ENCODE results near the gene GBF1. TPM values are rescaled to one million over a fixed set of nuclear protein-coding genes. Genes with fewer than 3 reads are reported as not detected.

GBF1 gene
- total and polyA plus RNA-seq, 2 of the 13 experiments (the other 11 are each of a cell fraction or from before 2014, with no cell fraction given) = 17.1 to 21.9 TPM

GRCh38 chr10:102420714-102421506, 175.6 kb downstream of the GBF1 start, which contains the start of gene FBXL15 (continued):
- TF ChIP-seq, protein P1, sequence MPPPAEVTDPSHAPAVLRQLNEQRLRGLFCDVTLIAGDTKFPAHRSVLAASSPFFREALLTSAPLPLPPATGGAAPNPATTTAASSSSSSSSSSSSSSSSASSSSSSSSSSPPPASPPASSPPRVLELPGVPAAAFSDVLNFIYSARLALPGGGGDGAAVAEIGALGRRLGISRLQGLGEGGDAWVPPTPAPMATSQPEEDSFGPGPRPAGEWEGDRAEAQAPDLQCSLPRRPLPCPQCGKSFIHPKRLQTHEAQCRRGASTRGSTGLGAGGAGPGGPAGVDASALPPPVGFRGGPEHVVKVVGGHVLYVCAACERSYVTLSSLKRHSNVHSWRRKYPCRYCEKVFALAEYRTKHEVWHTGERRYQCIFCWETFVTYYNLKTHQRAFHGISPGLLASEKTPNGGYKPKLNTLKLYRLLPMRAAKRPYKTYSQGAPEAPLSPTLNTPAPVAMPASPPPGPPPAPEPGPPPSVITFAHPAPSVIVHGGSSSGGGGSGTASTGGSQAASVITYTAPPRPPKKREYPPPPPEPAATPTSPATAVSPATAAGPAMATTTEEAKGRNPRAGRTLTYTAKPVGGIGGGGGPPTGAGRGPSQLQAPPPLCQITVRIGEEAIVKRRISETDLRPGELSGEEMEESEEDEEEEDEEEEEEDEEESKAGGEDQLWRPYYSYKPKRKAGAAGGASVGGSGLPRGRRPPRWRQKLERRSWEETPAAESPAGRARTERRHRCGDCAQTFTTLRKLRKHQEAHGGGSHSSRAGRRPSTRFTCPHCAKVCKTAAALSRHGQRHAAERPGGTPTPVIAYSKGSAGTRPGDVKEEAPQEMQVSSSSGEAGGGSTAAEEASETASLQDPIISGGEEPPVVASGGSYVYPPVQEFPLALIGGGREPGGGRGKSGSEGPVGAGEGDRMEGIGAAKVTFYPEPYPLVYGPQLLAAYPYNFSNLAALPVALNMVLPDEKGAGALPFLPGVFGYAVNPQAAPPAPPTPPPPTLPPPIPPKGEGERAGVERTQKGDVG (CRISPR knock-in tag; IDR thresholded peaks at IDR 0.05; ENCODE audit: borderline replicate concordance) = 0 out of 2 replicates have a peak, but pooled peaks have one; percentile 13
- peak; percentile 94 for TF ChIP-seq YEATS4 (CRISPR knock-in tag; IDR thresholded peaks at IDR 0.05; ENCODE audit: borderline replicate concordance)
- TF ChIP-seq, protein P2, sequence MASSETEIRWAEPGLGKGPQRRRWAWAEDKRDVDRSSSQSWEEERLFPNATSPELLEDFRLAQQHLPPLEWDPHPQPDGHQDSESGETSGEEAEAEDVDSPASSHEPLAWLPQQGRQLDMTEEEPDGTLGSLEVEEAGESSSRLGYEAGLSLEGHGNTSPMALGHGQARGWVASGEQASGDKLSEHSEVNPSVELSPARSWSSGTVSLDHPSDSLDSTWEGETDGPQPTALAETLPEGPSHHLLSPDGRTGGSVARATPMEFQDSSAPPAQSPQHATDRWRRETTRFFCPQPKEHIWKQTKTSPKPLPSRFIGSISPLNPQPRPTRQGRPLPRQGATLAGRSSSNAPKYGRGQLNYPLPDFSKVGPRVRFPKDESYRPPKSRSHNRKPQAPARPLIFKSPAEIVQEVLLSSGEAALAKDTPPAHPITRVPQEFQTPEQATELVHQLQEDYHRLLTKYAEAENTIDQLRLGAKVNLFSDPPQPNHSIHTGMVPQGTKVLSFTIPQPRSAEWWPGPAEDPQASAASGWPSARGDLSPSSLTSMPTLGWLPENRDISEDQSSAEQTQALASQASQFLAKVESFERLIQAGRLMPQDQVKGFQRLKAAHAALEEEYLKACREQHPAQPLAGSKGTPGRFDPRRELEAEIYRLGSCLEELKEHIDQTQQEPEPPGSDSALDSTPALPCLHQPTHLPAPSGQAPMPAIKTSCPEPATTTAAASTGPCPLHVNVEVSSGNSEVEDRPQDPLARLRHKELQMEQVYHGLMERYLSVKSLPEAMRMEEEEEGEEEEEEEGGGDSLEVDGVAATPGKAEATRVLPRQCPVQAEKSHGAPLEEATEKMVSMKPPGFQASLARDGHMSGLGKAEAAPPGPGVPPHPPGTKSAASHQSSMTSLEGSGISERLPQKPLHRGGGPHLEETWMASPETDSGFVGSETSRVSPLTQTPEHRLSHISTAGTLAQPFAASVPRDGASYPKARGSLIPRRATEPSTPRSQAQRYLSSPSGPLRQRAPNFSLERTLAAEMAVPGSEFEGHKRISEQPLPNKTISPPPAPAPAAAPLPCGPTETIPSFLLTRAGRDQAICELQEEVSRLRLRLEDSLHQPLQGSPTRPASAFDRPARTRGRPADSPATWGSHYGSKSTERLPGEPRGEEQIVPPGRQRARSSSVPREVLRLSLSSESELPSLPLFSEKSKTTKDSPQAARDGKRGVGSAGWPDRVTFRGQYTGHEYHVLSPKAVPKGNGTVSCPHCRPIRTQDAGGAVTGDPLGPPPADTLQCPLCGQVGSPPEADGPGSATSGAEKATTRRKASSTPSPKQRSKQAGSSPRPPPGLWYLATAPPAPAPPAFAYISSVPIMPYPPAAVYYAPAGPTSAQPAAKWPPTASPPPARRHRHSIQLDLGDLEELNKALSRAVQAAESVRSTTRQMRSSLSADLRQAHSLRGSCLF (CRISPR knock-in tag; IDR thresholded peaks at IDR 0.05; ENCODE audit: borderline replicate concordance) = 0 out of 2 replicates have a peak, but pooled peaks have one; percentile 26
- peak; percentile 74 for TF ChIP-seq ELF3 (CRISPR knock-in tag; IDR thresholded peaks at IDR 0.05)
- TF ChIP-seq ARHGAP35 (CRISPR knock-in tag; IDR thresholded peaks at IDR 0.05; ENCODE audit: borderline replicate concordance) = peak; percentile 21; the same call in 1 of the 2 replicates
- TF ChIP-seq TBX2 (CRISPR knock-in tag; IDR thresholded peaks at IDR 0.05; ENCODE audit: borderline replicate concordance) = 0 out of 2 replicates have a peak, but pooled peaks have one; percentile 77
- TF ChIP-seq ZSCAN21 (CRISPR knock-in tag; IDR thresholded peaks at IDR 0.05; ENCODE audit: borderline replicate concordance) = peak; percentile 81; the same call in 1 of the 2 replicates
- no peak for TF ChIP-seq CREB1 (IDR thresholded peaks at IDR 0.05)
- TF ChIP-seq CREB1 (CRISPR knock-in tag; IDR thresholded peaks at IDR 0.05) = peak; percentile 83
- no peak for TF ChIP-seq ZNF652 (CRISPR knock-in tag; IDR thresholded peaks at IDR 0.05; ENCODE audit: borderline replicate concordance, low read depth)
- peak; percentile 4; the same call in 1 of the 2 replicates for TF ChIP-seq HOXA9 (CRISPR knock-in tag; IDR thresholded peaks at IDR 0.05; ENCODE audit: borderline replicate concordance)
- no peak for TF ChIP-seq ZNF556 (CRISPR knock-in tag; IDR thresholded peaks at IDR 0.05; ENCODE audit: borderline replicate concordance)
- no peak for TF ChIP-seq STAT5B (CRISPR knock-in tag; IDR thresholded peaks at IDR 0.05)
- no peak for TF ChIP-seq PRDM4 (CRISPR knock-in tag; IDR thresholded peaks at IDR 0.05; ENCODE audit: borderline replicate concordance)
- TF ChIP-seq SAP130 (CRISPR knock-in tag; IDR thresholded peaks at IDR 0.05; ENCODE audit: low read depth) = peak; percentile 95
